Testis (tissue), 3 donors: ENCODE measurements around the gene ATPAF2. TPM values are rescaled to one million over a fixed set of nuclear protein-coding genes. Genes with fewer than 3 reads are reported as not detected.
A peak's percentile ranks its signal among the peaks of the same experiment; 100 is the strongest.

Experiments used
- DNase-seq: peaks from one replicate; pipeline ENCODE4 v3.0.0-alpha.2; 2019
- H3K27ac ChIP-seq, 2 donors: fragments of 200-600 bp; sonication (generic); one replicate each; pipeline ENCODE4 v1.5.1; 2019
- H3K27me3 ChIP-seq: fragments of 200-600 bp; sonication (generic); one replicate; pipeline ENCODE4 v1.5.1; 2019
- H3K36me3 ChIP-seq: fragments of 200-600 bp; sonication (generic); one replicate; pipeline ENCODE4 v1.5.1; 2017; ENCODE audit warnings: low read depth; ENCODE audit errors: missing control alignments
- H3K4me1 ChIP-seq: fragments of 200-600 bp; sonication (generic); one replicate; pipeline ENCODE4 v1.5.1; 2019
- H3K4me3 ChIP-seq, 2 donors: fragments of 200-600 bp; sonication (generic); one replicate each; pipeline ENCODE4 v1.5.1; 2017 to 2019
- H3K9me3 ChIP-seq: fragments of 200-600 bp; sonication (generic); one replicate; pipeline ENCODE4 v1.5.1; 2017
- POLR2A ChIP-seq: fragments of 450-650 bp; IDR thresholded peaks from one replicate; pipeline ENCODE4 v1.6.1; 2017; ENCODE audit warnings: antibody characterized with exemption, mild to moderate bottlenecking, moderate library complexity
- WGBS, 2 donors: methylation state at CpG; one replicate each; pipeline ENCODE4 v1.1.5; 2018; 5-methylcytosine and 5-hydroxymethylcytosine counted together
- intact Hi-C: fragments of 100-400 bp; cut with DNase I; formaldehyde crosslinking; loops from one replicate; pipeline ENCODE4 v1.15.1; 2023; ENCODE audit warnings: low total_unique reads
- polyA plus RNA-seq: library from polyadenylated mRNA; stranded (reverse); fragments of 350-450 nt; fragmentation: Illumina TruSeq; extraction: RNeasy Lipid Tissue Mini Kit (QIAGEN cat#74804); gene quantifications from one replicate; pipeline ENCODE4 v1.2.3, GENCODE V29; 2014; ENCODE audit warnings: low read depth, low replicate concordance; ENCODE audit not compliant: insufficient read depth
- total RNA-seq, 2 donors: library from RNA; depleted of rRNA; stranded (reverse); fragments of >200 nt; gene quantifications; one replicate each; pipeline ENCODE4 v1.2.3, GENCODE V29; 2016
- TF ChIP-seq, protein P1 (sequence below), 3 experiments: fragments of 450-650 bp in 2 of 3; fragments of 200-600 bp in 1 of 3; sonication (generic) in 1 of 3; IDR thresholded peaks; one replicate each; pipeline ENCODE4 v1.5.1; 2016 to 2019; ENCODE audit warnings: antibody characterized with exemption in 3 of 3, mild to moderate bottlenecking in 2 of 3, moderate library complexity in 1 of 3

ATPAF2 gene
- total and polyA plus RNA-seq, 3 donors from 2014 or later = 42.6 to 63.3 (median 59.9) TPM

- intact Hi-C loops = no loop called here
- Histone ChIP-seq H3K27ac (no peak overlapping the region), H3K36me3 (no peaks in the 10 kb centered on the region), H3K9me3 (no peaks in the 10 kb centered on the region), H3K27me3 (no peaks in the 10 kb centered on the region), H3K4me1 (no peaks in the 10 kb centered on the region), H3K4me3 (no peak overlapping the region)
- TF ChIP-seq, protein P1, sequence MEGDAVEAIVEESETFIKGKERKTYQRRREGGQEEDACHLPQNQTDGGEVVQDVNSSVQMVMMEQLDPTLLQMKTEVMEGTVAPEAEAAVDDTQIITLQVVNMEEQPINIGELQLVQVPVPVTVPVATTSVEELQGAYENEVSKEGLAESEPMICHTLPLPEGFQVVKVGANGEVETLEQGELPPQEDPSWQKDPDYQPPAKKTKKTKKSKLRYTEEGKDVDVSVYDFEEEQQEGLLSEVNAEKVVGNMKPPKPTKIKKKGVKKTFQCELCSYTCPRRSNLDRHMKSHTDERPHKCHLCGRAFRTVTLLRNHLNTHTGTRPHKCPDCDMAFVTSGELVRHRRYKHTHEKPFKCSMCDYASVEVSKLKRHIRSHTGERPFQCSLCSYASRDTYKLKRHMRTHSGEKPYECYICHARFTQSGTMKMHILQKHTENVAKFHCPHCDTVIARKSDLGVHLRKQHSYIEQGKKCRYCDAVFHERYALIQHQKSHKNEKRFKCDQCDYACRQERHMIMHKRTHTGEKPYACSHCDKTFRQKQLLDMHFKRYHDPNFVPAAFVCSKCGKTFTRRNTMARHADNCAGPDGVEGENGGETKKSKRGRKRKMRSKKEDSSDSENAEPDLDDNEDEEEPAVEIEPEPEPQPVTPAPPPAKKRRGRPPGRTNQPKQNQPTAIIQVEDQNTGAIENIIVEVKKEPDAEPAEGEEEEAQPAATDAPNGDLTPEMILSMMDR (IDR thresholded peaks at IDR 0.05) = no peak
- no peak for TF ChIP-seq POLR2A
- WGBS, 2 donors = 82 to 89% methylated on average over 6 of the region's 6 CpGs
- DNase-seq = no peak
These were observed 11.7 kb downstream of the ATPAF2 start for GRCh38 chr17:18027280-18027679.

- Histone ChIP-seq H3K36me3 (no peaks in the 10 kb centered on the region), H3K9me3 (no peaks in the 10 kb centered on the region), H3K27ac (no peak overlapping the region), H3K27me3 (no peaks in the 10 kb centered on the region), H3K4me3 (no peak overlapping the region), H3K4me1 (no peaks in the 10 kb centered on the region)
- 83 to 94% methylated on average over 3 to 11 of the region's 11 CpGs for WGBS, 2 donors
- peak; percentile 66 for DNase-seq
- TF ChIP-seq, protein P1 (IDR thresholded peaks at IDR 0.05) = no peak
- TF ChIP-seq POLR2A = no peak
- intact Hi-C loops = no loop called here
These were observed 12.8 kb downstream of the ATPAF2 start for GRCh38 chr17:18025945-18026776.

DNA sequence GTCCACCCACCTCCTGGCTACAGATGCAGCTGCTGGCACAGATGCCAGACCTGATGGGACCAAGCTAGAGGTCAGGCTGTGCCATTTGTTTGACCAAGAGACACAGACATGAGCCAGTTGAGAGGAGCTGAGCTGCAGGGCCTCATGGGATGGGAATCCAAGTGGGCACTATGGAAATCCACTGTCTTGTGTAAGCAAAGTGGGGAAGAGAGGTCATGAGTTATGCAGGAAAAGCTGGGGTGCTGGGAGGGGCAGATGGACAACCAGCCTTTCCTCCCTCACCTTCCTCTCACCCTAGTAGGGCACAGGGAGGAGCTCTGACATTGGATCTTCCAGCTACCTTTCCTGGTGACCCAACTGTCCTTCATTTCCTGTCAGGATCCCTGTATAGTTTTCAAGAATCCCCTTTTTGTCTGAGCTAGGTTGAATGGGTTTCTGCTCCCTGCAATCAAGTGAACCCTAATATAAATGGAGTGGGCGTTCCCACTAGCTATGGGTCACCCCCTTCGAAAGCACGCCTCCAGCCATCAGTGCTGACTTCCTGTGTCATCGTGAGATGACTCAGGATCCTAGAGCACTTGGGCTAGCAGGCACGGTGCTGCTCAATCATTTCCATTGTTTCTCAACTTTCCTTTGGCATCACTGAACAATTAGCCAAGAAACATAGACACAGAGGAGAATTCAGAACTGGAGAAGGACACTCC lies 13.6 kb downstream of the ATPAF2 start:
- Histone ChIP-seq H3K27me3 (no peaks in the 10 kb centered on the region), H3K27ac (no peak overlapping the region), H3K36me3 (no peaks in the 10 kb centered on the region), H3K4me3 (no peak overlapping the region), H3K4me1 (no peaks in the 10 kb centered on the region), H3K9me3 (no peaks in the 10 kb centered on the region)
- TF ChIP-seq POLR2A = no peak
- TF ChIP-seq, protein P1 (IDR thresholded peaks at IDR 0.05) = no peak
- 89 to 96% methylated on average over 5 of the region's 5 CpGs for WGBS, 2 donors
- no peak for DNase-seq
- intact Hi-C loops = no loop called here

DNA sequence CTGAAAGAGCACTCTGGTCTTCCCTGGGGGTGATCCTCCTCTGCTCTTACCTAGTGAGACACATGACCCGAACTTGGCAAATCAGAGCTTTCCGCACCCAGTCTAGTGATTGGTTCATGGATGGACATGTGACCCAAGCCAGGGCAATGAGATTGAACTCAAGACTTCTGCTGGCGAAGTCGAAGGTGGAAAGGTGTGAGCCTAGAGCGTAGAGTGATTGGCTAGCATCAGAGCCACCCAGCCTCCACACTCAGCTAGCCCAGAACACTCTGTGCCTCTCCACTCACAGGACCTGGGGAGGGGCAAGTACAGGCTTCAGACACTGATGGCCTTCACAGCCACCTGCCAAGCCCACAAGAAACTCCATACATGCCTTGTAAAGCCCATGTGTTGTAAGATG lies 17.6 kb downstream of the ATPAF2 start:
- H3K27me3 ChIP-seq = no peaks in the 10 kb centered on the region
- H3K36me3 ChIP-seq = no peaks in the 10 kb centered on the region
- no peak overlapping the region for H3K27ac ChIP-seq
- H3K9me3 ChIP-seq = no peaks in the 10 kb centered on the region
- H3K4me3 ChIP-seq = no peak overlapping the region
- TF ChIP-seq POLR2A = no peak
- TF ChIP-seq, protein P1 (IDR thresholded peaks at IDR 0.05) = no peak
- intact Hi-C loops = no loop called here
- peaks cover 22% of the 10 kb centered on the region for H3K4me1 ChIP-seq
- 95 to 96% methylated on average over 5 of the region's 5 CpGs for WGBS, 2 donors
- no peak for DNase-seq
